ENCODE results near the gene DSTYK.
A peak's percentile ranks its signal among the peaks of the same experiment; 100 is the strongest.

Gene DSTYK

DNA sequence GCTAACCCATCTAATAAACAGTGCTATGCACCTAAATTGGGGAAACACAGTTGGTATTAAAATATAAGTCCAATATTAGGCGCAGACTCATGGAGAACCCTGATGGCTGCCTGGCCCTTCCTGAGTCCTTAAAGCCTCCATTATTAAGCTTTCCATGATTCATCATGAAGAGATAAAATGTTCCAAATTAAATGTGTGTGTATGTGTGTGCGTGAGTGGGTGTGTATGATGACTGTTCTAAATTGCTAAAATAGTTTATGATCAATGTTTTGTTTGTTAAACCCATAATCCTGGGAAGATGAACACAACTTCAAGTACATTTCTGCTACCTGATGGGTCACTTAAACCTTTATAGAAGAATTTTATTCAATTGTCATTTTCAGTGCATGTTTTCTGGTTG, 83.5 kb downstream of the DSTYK start:
- DNase-seq (ENCODE audit: low spot score) = no peak

GRCh38 chr1:205127646-205128045, 83.9 kb downstream of the DSTYK start:
- DNase-seq (ENCODE audit: low spot score) = no peak

DNA sequence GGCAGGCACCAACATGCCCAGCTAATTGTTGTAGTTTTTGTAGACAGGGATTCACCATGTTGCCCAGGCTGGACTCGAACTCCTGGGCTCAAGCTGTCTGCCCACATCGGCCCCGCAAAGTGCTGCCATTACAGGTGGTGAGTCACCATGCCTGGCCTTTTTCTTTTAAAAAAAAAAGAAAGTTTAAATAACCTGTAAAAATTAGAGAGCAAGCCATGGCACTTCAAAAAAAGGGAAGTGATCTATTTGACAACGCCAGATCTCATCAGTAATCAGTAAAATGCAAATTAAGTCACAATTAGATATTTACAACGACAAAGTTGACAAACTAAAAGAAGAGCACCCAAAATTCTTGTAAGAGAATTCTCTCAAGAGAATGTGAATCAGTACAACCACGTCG, 86.8 kb downstream of the DSTYK start:
- no peak for DNase-seq (ENCODE audit: low spot score)

DNA sequence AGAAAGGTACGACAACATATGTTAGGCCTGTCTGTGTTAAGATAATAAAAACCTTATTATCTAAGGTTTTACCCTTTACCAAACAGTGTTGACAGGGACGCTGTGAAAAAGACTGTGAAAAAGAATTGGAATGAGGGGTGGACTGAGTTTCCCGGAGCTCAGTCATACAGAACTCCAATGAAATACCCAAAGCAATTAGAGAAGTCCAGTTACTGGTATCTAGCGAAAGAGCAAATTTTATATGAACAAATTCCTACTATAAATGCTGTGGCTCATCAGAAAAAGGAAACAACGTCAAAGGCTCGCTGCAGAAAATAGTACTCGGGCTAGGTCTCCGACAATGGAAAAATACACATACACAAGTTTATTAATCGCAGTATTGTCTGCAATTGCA, 89.0 kb downstream of the DSTYK start:
- no peak for DNase-seq (ENCODE audit: low spot score)

GRCh38 chr1:205121660-205122488, 89.6 kb downstream of the DSTYK start, which contains the start of gene RBBP5:
TSS of gene RBBP5 (minus strand) at chr1:205121978. CDS start at chr1:205121873, 105 bp downstream.
- peak; percentile 97 for DNase-seq (ENCODE audit: low spot score)

DNA sequence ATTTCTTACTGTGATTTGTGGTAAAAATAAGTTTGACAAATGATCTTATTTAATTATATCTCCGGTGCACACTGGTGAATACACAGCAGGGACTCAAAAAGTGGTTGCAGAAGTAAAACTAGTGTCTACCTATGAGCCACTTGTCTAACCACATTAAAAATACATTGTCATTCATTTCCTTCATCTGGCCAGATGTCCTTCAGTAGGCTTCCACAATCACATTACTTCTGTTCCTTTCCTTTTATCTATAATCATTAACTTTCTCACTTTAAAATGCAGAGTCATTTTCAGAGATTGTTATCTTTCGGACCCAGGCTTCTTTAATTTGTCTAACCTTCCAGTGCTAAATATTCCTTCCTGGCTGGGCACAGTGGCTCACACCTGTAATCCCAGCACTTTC, 92.8 kb downstream of the DSTYK start:
- DNase-seq (ENCODE audit: low spot score) = no peak

- no peak for DNase-seq (ENCODE audit: low spot score)
These were observed 100.1 kb downstream of the DSTYK start for GRCh38 chr1:205111354-205111753.

GRCh38 chr1:205109711-205110110, 101.8 kb downstream of the DSTYK start:
- DNase-seq (ENCODE audit: low spot score) = no peak

- DNase-seq (ENCODE audit: low spot score) = peak; percentile 39
These were observed 102.2 kb downstream of the DSTYK start for GRCh38 chr1:205109269-205109668.

GRCh38 chr1:205108464-205108863, 103.0 kb downstream of the DSTYK start:
- DNase-seq (ENCODE audit: low spot score) = no peak

DNA sequence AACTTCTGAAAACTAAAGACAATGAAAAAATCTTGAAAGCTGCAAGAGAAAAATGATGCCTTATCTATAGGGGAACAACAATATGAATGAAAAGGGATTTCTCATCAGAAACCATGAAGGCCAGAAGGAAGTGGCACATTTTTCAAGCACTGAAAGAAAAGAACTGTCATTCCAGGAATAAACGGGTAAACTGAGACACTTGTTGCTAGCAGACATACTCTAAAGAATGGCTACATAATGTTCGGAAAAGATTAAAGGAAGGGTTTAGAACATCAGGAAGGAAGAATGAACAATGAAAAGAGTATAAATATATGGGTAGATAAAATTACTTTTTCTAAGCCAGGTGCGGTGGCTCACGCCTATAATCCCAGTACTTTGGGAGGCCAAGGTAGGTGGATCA, 104.2 kb downstream of the DSTYK start:
- no peak for DNase-seq (ENCODE audit: low spot score)

DNA sequence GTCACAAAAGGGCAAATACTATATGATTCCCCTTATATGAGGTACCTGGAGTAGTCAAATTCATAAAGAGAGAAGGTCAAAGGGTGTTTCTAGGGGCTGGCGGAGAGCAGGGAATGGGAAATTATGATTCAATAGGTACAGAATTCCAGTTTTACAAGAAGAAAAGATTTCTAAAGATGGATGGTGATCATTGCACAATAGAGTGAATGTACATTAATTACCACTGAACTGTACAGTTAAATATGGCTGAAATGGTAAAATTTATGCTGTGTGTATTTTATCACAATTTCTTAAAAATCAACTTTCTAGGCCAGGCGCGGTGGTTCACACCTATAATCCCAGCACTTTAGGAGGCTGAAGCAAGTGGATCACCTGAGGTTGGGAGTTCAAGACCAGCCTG, 109.1 kb downstream of the DSTYK start:
- DNase-seq (ENCODE audit: low spot score) = no peak

DNA sequence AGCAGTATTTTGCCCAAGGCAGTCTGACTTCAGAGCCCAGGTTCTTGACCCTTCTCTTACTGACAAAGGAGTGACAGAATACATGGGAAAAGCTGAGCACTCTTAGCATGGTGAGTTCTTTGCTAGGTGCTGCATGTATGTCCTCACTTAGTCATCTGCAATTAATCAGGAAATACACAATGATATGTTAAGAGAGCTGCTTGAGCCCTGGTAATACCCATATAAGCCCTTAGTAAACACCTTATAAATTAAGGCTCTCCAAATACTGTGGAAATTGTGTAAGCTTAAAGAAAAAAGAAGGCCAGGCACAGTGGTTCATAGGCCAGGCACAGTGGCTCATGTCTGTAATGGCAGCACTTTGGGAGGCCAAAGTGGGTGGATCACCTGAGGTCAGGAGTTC, 113.3 kb downstream of the DSTYK start:
- no peak for DNase-seq (ENCODE audit: low spot score)

- no peak for DNase-seq (ENCODE audit: low spot score)
These were observed 116.1 kb downstream of the DSTYK start for GRCh38 chr1:205095422-205095821.

Measured in Ammon's horn (tissue), 1 donor.